NCI-H2196 (cell line): ENCODE measurements around the gene ANAPC13.

ENCODE experiments used
- DNase-seq: peaks from one replicate; lab custom pipeline; 2025; ENCODE audit not compliant: unreplicated experiment; lab: John Stamatoyannopoulos, UW

ANAPC13 gene

DNA sequence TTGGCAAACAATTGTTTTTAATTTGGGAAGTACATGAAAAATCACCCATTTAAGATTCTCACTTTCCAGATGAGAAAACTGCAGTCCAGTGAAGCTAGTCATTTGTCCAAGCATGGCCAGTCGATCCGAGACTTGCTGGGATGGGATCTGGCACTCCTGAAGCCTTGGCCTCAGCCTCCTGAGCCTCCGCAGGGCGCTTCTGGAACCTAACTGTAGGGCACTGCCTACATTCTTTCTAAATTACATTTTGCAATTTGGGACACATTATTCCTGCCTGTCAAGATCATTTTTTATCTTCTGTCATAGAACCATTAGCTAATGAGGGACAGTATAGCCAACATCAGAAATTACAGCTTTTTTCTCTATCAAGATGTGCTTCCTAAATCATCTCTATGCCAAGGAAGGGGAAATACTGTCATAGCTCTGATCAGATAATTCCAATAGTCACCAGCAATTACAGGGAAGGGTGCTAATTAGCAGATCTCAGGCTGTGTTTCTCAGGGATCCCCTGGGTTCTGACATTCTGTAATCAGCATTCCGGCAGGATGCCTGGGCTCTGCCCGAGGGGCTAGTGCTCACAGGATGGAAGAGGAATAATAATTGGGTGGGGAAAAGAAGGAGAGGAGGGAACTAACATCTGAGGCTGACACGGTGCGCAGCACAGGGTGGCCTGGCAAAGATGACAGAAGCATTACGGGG is 28.3 kb downstream of the ANAPC13 start:
- no peak for DNase-seq

DNA sequence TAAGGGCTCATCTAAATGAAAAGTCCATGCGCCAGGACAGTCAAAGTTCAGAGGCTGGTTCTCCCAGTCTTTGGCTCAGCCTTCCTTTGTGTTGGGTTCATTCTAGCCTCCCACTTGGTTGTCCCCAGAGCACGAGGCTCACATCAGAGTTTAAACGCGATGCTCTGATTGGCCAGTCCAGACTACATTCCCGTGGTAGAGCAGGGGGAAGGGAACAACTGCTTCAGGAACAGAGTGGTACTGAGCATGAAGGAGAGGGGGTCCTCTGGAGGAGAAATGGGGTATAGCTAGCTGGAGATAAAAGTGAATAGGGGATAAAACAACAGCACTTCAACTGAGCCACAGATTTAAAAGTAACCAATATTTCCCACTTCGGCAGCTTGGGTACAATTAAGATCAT is 32.2 kb downstream of the ANAPC13 start:
- DNase-seq, result no peak

DNA sequence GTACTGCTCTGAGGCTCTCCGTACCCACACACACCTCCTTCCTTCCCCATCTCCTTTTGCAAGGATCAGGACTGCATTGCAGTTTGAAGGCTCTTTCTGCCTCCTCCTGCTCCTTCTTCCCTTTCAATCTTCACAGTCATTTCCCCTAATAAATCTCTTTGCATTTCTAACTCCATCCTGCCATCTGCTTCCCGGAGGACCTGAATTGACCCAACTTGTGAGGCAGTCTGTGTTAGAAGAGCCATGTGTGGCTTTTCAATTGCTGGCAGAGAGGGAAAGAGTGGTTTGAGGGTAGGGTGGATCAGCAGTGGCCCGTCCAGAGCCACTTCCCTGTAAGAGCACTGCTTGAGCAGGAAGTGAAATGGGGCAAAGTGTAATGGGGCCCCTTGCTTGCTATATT is 35.8 kb downstream of the ANAPC13 start:
- no peak for DNase-seq

DNA sequence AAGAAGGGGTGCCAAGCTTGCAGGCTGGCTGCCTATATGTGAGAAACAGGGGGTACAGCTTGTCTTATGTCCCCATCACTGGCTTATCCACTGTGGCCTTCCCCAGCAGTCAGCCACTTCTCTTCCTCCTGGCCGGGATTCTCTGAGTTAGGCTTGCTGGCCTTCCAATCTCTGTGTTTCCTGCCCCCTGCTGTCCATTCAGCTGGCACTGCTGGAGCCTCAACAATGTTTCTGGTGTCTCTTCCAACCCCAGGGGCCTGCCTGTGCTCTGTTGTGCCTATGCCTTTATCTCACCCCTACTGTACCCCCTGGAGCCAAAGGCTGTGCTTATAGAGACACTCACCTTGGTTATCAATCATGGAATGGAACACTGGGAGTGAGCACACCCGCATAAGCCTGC is 36.5 kb downstream of the ANAPC13 start:
- DNase-seq, result peak; percentile 17

DNA sequence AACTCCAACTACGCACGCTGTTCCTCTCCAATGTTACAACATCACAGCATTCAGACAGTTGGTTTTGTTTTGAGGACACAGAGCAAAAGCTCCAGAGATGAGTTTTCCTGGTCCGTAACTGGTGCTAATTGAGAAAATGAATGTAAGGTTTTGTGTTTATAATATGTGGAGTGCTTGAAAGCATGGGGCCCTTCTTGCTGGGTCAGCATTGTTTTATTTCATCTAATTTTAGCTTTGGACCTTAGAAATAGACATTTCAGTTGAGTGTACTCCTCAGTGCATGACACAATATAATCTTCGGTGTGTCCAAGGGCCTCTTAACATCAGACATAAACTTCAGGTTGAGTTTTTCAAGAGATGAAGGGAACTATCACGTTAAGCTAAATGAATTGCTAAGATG is 37.1 kb downstream of the ANAPC13 start:
- no peak for DNase-seq

DNA sequence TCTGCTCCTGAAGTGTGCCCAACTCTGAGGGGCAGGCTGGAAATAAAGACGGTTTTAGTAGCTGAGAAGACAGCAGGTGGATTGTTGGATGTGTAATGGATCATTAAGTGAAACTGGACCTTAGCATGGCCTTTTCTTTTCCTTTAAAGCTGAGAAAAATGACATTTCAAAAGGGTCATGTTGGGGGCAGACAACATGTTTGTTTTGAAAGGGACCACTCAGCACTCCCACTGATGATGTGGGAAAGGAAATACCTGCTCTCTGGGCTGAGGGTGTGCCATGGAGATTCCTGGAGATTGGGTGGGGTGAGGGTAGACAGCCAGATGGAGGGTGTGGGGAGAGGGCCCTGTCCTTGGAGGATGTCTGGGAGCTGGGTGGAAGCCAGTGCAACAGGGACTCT is 38.4 kb downstream of the ANAPC13 start:
- no peak for DNase-seq

DNA sequence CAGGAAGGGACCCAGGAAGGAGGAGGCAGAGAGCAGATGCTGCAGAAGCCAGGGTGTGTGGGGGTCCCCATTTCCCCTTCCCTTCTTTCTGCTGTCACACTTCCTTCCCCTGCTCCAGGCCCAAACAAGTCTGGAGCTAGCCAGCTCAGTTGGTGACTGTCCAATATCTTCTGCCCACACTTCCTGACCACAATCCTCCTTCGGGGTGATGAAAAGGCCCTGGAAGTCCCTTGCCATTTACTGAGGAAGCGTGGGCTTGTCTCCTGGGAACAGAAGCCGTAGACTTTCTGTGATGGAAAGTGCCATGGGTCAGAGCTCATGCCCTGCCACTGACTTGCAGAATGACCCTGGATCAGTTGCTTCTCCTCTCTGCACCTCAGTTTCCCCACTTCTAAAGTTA is 39.0 kb downstream of the ANAPC13 start:
- DNase-seq, result no peak

DNA sequence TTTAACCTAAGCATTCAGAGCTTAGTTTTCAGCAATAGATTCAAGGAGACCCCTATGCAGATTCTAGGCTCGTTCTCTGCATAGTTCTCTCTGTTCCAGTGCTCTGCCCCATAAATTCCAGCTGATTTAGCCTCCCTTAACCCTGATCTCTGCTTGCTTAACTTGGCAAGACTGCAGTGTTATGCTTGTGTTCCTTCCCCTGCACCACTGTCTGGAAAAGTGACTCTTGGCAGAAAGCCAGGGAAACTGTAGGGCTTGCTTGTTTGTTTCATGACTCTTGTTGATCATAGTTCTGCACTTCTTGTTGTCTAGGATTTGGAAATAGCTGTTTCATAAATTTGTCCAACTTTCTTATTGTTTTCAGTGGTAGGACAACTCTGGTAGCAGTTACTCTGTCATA is 40.1 kb downstream of the ANAPC13 start:
- peak; percentile 33 for DNase-seq

DNA sequence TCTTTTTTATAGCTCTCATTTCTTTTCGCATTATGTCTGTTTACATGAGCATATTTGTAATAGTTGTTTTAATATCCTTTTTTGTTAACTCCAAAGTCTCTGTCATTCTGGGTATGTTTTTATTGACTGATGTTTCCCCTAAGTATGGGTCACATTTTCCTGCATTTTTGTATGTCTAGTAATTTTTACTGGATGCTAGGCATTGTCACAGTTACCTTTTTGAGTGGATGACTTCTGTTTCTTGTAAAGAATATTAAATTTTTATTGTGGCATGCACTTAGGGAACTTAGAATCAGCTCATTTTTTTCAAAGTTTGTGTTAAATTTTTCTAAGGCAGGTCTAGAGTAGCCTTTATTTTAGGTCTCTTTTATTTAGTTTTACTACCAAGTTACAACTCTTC is 40.7 kb downstream of the ANAPC13 start:
- no peak for DNase-seq

DNA sequence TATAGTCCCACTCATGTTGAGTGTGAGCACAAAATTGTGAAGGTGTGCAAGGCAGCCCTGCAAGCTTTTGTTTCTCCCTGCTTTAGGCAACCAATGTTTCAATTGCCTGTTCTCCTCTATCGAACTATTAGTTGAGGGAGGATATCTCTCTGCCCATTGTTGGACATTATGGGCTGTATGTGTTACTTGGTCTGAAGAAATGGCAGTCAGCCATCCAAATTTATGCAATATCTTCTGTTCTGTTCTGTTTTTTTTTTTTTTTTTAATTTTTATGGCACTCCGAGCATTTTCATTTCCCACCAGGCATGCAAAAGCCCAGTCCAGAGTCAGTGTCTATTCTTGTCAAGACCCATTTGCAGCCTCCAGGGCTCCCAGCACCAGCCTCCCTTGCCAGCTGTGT is 44.0 kb downstream of the ANAPC13 start:
- DNase-seq, result no peak

DNA sequence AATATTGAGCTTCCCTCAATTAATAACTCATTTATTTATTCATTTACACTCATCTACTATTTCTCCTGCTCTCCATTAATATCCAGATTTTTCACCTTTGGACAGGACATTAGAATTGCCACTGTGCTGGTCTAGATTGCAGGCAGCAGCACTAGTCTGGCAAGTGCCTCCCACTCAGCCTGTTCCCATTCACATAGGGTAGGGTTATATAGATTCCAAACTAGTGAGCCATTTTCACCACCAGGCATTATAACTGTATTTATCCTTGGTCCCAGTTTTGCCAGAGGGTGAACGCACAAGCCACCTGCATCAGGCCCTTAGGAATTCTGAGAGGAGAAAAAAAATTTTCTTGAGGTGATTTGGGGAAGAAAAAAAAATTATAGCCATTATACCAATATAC is 44.5 kb downstream of the ANAPC13 start:
- DNase-seq, result no peak

DNA sequence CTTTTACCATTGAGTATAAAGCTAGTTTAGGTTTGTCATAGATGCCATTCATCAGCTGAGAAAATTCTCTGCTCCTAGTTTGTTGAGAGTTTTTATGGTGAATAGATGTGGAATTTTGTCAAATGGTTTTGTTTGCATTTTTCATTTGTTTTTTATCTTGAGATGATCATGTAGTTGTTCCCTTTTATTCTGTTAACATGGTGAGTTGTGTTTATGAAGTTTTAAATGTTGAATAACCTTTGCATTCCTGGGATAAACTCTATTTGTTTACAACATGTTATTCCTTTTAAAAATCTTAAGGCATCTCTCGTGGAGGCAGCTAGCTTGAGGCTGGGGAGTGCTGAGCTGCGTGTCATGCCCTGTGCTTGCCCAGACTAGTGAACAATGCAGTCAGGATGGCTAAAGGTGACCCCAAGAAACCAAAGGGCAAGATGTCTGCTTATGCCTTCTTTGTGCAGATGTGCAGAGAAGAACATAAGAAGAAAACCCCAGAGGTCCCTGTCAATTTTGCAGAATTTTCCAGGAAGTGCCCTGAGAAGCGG is 48.5 kb downstream of the ANAPC13 start:
- DNase-seq, result no peak

DNA sequence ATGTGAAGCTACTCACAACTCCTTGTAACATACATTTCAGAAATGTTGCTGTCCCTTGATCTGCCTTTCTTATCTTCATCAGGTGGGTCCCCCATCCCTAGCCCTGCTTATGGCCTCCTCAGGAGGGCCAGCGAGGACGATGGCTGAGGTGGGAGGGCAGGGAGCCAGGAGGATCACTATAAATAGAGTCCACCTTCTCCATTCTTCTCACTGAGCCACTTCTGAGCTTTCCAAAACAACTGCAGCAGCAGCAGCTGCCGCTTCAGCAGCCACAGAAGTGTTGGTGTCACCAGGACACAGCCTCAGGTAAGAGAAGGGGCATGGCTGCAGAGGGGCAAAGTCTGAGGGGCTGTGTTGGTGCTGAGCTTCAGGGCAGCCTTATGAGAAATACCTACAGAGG is 53.5 kb downstream of the ANAPC13 start:
- DNase-seq, result peak; percentile 19

DNA sequence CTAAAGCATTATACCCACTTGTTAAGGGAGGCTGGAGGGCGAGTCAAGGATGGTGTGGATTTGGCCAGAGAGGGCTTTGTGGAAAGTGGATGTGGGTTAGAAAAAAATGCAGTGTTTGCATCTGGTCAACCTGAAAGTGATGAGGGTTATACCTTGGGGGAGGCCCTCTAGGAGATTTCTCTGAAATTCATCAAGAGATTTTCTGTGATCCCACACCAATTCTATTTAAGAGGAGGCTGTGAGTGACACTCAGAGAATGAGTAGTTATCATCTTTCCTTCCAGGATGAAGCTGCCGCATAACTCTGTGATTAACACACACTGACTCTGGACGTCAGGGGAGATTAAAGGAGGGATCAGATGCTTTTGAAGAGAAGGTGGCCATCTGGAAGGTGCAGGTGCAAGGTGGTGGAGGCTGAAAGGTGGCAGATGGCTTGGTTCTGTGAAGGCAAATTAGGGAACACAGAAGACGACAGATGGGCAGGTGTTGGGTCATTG is 54.8 kb downstream of the ANAPC13 start:
- peak; percentile 49 for DNase-seq

DNA sequence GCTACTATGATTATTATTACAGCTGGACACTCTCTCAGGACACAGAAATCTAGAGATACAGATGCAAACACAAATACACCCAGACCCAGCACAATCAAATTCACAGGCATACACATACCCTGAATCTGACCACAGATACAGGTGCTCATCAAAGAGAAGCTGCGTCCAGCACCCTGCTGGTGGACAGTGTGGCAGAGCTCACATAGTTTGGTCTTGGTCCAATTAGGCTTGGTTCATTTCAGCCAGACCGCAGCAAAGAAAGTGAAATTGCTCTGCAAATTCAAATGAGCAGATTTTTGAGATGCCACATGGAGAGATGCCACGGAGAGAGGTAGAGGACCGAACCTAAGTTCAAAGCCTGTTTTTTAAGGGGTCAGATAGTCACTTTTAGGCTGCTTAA is 55.6 kb downstream of the ANAPC13 start:
- DNase-seq, result no peak

DNA sequence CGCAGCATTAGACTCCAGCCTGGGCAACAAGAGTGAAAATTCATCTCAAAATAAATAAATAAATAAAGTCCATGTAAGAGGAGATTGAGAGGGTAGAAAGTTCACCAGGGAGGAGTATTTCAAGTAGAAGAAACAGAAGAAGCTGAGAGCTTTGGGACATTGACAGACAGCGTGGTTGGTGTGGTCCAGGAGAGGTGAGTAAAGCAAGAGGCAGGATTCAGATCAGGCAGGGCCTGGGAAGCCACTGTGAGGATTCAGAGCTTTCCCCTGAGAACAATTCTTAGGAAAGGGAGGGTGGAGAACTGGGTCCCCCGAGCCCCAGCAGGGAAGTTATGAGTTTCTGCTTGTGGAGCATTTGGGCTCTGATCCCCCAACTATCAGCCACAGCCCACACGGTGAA is 57.4 kb downstream of the ANAPC13 start:
- DNase-seq, result no peak
